ENCODE results near the gene ARHGDIG.

The ARHGDIG gene

GRCh38 chr16:280991-281659 is 734 bp downstream of the ARHGDIG start:
- no peak for DNase-seq (ENCODE audit: low read depth in 2 of 2)

- DNase-seq (ENCODE audit: low read depth in 2 of 2), result no peak
Observed at GRCh38 chr16:281660-282255, 1.4 kb downstream of the ARHGDIG start.

GRCh38 chr16:282491-282890 is 2.1 kb downstream of the ARHGDIG start:
- DNase-seq (ENCODE audit: low read depth in 2 of 2), result no peak

GRCh38 chr16:283033-283805 is 2.8 kb downstream of the ARHGDIG start, which contains the start of gene PDIA2:
TSS of gene PDIA2 (plus strand) at chr16:283164. CDS start at chr16:283170, 6 bp downstream.
- DNase-seq (ENCODE audit: low read depth in 2 of 2), result no peak

- DNase-seq (ENCODE audit: low read depth in 2 of 2), result no peak
Observed at GRCh38 chr16:284204-285120, 4.1 kb downstream of the ARHGDIG start.

GRCh38 chr16:285146-286055 is 5.0 kb downstream of the ARHGDIG start:
- DNase-seq (ENCODE audit: low read depth in 2 of 2), result no peak

GRCh38 chr16:286491-287297 is 6.3 kb downstream of the ARHGDIG start:
- no peak for DNase-seq (ENCODE audit: low read depth in 2 of 2)

GRCh38 chr16:287298-287811 is 7.0 kb downstream of the ARHGDIG start:
- no peak for DNase-seq (ENCODE audit: low read depth in 2 of 2)

GRCh38 chr16:287981-288920 is 7.9 kb downstream of the ARHGDIG start:
- no peak for DNase-seq (ENCODE audit: low read depth in 2 of 2)

GRCh38 chr16:289395-289997 is 9.1 kb downstream of the ARHGDIG start:
- DNase-seq (ENCODE audit: low read depth in 2 of 2), result no peak

GRCh38 chr16:290015-290680 is 9.8 kb downstream of the ARHGDIG start:
- DNase-seq (ENCODE audit: low read depth in 2 of 2), result no peak

GRCh38 chr16:290681-291405 is 10.5 kb downstream of the ARHGDIG start:
- DNase-seq (ENCODE audit: low read depth in 2 of 2), result no peak

- DNase-seq (ENCODE audit: low read depth in 2 of 2), result no peak
Observed at GRCh38 chr16:291539-291938, 11.1 kb downstream of the ARHGDIG start.

GRCh38 chr16:293043-293775 is 12.8 kb downstream of the ARHGDIG start:
- no peak for DNase-seq (ENCODE audit: low read depth in 2 of 2)

GRCh38 chr16:296276-296675 is 15.9 kb downstream of the ARHGDIG start:
- no peak for DNase-seq (ENCODE audit: low read depth in 2 of 2)

Measured in stimulated activated CD4-positive, alpha-beta T cell treated with anti-CD3 and anti-CD28 coated beads, Interleukin-4, amount 100 ng/mL, for 48 hours (primary cell).